ENCODE data around the gene DQX1. TPM values are rescaled to one million over a fixed set of nuclear protein-coding genes. Genes with fewer than 3 reads are reported as not detected.

DQX1 gene
- total and polyA plus RNA-seq, 4 donors = 0.12 to 0.34 (median 0.17) TPM; not detected in 1

GRCh38 chr2:74474899-74475298, 51.1 kb downstream of the DQX1 start:
- Histone ChIP-seq H3K9me3 (ENCODE audit: control insufficient read depth in 4 of 4, insufficient read depth in 3 of 4, low read length in 3 of 4) (no peaks in the 10 kb centered on the region), H3K4me1 (ENCODE audit: control insufficient read depth in 5 of 5, insufficient read depth in 5 of 5, low read length in 5 of 5) (peaks cover 3 to 15% (median 9%) of the 10 kb centered on the region in 5 donors), H3K27ac (ENCODE audit: low read depth in 1 of 2, low read length in 1 of 2) (no peak overlapping the region), H3K9ac (ENCODE audit: insufficient read depth in 1 of 2, low read length in 2 of 2) (no peak overlapping the region), H3K4me3 (no peak overlapping the region), H3K36me3 (ENCODE audit: control insufficient read depth in 4 of 4, insufficient read depth in 4 of 4, low read length in 4 of 4) (peaks cover 7 to 25% (median 10%) of the 10 kb centered on the region in 4 donors), H3K27me3 (ENCODE audit: control insufficient read depth in 3 of 3, insufficient read depth in 3 of 3, low read length in 2 of 3) (no peaks in the 10 kb centered on the region)
- TF ChIP-seq CTCF (IDR thresholded peaks at IDR 0.05; ENCODE audit: control extremely low read depth, extremely low read depth) = no peak
- no peak for ATAC-seq (ENCODE audit: insufficient read depth, low FRiP score)
- no peak for DNase-seq
- 86 to 94% methylated on average over 5 of the region's 5 CpGs for WGBS, 2 donors

GRCh38 chr2:74474481-74474880, 51.5 kb downstream of the DQX1 start:
- Histone ChIP-seq H3K4me3 (no peak overlapping the region), H3K9me3 (ENCODE audit: control insufficient read depth in 4 of 4, insufficient read depth in 3 of 4, low read length in 3 of 4) (no peaks in the 10 kb centered on the region), H3K27ac (ENCODE audit: low read depth in 1 of 2, low read length in 1 of 2) (no peak overlapping the region), H3K27me3 (ENCODE audit: control insufficient read depth in 3 of 3, insufficient read depth in 3 of 3, low read length in 2 of 3) (no peaks in the 10 kb centered on the region), H3K9ac (ENCODE audit: insufficient read depth in 1 of 2, low read length in 2 of 2) (no peak overlapping the region), H3K4me1 (ENCODE audit: control insufficient read depth in 5 of 5, insufficient read depth in 5 of 5, low read length in 5 of 5) (peaks cover 3 to 15% (median 9%) of the 10 kb centered on the region in 5 donors), H3K36me3 (ENCODE audit: control insufficient read depth in 4 of 4, insufficient read depth in 4 of 4, low read length in 4 of 4) (peaks cover 6 to 24% (median 10%) of the 10 kb centered on the region in 4 donors)
- 95 to 96% methylated on average over 6 of the region's 6 CpGs for WGBS, 2 donors
- no peak for DNase-seq
- no peak for ATAC-seq (ENCODE audit: insufficient read depth, low FRiP score)
- TF ChIP-seq CTCF (IDR thresholded peaks at IDR 0.05; ENCODE audit: control extremely low read depth, extremely low read depth) = no peak

GRCh38 chr2:74472945-74473258, 53.1 kb downstream of the DQX1 start:
- DNase-seq = no peak
- H3K9me3 ChIP-seq (ENCODE audit: control insufficient read depth in 4 of 4, insufficient read depth in 3 of 4, low read length in 3 of 4) = no peaks in the 10 kb centered on the region
- H3K4me1 ChIP-seq (ENCODE audit: control insufficient read depth in 5 of 5, insufficient read depth in 5 of 5, low read length in 5 of 5) = peaks cover 3 to 15% (median 9%) of the 10 kb centered on the region in 5 donors
- WGBS, 2 donors = 9 to 10% methylated on average over 7 of the region's 7 CpGs
- H3K27ac ChIP-seq (ENCODE audit: low read depth in 1 of 2, low read length in 1 of 2) = peak overlapping the region; percentile 88 to 95
- H3K36me3 ChIP-seq (ENCODE audit: control insufficient read depth in 4 of 4, insufficient read depth in 4 of 4, low read length in 4 of 4) = peaks cover 6 to 24% (median 10%) of the 10 kb centered on the region in 4 donors
- no peak for TF ChIP-seq CTCF (IDR thresholded peaks at IDR 0.05; ENCODE audit: control extremely low read depth, extremely low read depth)
- ATAC-seq (ENCODE audit: insufficient read depth, low FRiP score) = no peak
- H3K9ac ChIP-seq (ENCODE audit: insufficient read depth in 1 of 2, low read length in 2 of 2) = peak overlapping the region in 1 of 2 donors; percentile 65
- no peaks in the 10 kb centered on the region for H3K27me3 ChIP-seq (ENCODE audit: control insufficient read depth in 3 of 3, insufficient read depth in 3 of 3, low read length in 2 of 3)
- peak overlapping the region; percentile 73 for H3K4me3 ChIP-seq

Measured in lung (tissue), 12 donors.